ENCODE data around the gene FERMT3. TPM values are rescaled to one million over a fixed set of nuclear protein-coding genes. Genes with fewer than 3 reads are reported as not detected.

FERMT3 gene
- total and polyA plus RNA-seq, 2 donors (not counting 1 experiment from before 2014, with no cell fraction given): 1.9 to 3.6 TPM

DNA sequence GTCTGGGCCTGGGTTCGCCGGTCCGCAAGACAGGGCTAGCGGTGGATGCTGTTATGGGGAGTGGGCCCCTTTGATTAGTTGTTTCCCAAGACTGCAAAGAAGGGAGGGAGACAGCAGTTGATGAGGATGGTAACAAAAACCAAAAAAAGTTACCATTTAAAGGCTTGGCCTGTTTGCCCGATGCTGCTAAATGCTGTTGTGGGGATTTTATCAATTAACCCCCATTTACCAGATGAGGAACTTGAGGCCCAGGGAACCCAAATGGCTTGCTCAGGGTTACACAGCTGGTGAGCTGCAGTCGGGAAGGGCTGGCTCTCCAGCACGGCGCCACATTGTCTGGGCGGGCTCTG lies 16.1 kb downstream of the FERMT3 start:
- Histone ChIP-seq H3K4me3 (replicated peaks in 1 of 4; ENCODE audit: control extremely low read depth in 1 of 4, insufficient read depth in 1 of 4, low read depth in 3 of 4, low read length in 4 of 4) (no peak overlapping the region), H3K79me2 (ENCODE audit: control insufficient read depth, insufficient read depth, low read length) (peaks cover 8% of the 10 kb centered on the region), H3K4me1 (ENCODE audit: control insufficient read depth, extremely low read depth, insufficient read depth, low read length) (peaks cover 7% of the 10 kb centered on the region), H3K9ac (ENCODE audit: insufficient read depth, low read length) (no peak overlapping the region), H4K20me1 (ENCODE audit: control insufficient read depth, extremely low read depth, insufficient read depth, low read length) (no peaks in the 10 kb centered on the region), H3K9me3 (ENCODE audit: control insufficient read depth, insufficient read depth, low read depth, low read length) (no peaks in the 10 kb centered on the region), H3K36me3 (ENCODE audit: control insufficient read depth, insufficient read depth, low read length) (peaks cover 14% of the 10 kb centered on the region), H3K27ac (ENCODE audit: insufficient read depth, low read length) (no peak overlapping the region), H3K27me3 (ENCODE audit: control insufficient read depth, insufficient read depth, low read length) (no peaks in the 10 kb centered on the region), H2AFZ (ENCODE audit: low read length) (no peak overlapping the region), H3K4me2 (ENCODE audit: extremely low read depth, insufficient read depth, low read length) (no peak overlapping the region)
- DNase-seq (ENCODE audit: low read depth in 2 of 2): no peak
- no peak for TF ChIP-seq EZH2 (IDR thresholded peaks at IDR 0.05; ENCODE audit: low read length, missing control alignments)
- TF ChIP-seq, protein P1, sequence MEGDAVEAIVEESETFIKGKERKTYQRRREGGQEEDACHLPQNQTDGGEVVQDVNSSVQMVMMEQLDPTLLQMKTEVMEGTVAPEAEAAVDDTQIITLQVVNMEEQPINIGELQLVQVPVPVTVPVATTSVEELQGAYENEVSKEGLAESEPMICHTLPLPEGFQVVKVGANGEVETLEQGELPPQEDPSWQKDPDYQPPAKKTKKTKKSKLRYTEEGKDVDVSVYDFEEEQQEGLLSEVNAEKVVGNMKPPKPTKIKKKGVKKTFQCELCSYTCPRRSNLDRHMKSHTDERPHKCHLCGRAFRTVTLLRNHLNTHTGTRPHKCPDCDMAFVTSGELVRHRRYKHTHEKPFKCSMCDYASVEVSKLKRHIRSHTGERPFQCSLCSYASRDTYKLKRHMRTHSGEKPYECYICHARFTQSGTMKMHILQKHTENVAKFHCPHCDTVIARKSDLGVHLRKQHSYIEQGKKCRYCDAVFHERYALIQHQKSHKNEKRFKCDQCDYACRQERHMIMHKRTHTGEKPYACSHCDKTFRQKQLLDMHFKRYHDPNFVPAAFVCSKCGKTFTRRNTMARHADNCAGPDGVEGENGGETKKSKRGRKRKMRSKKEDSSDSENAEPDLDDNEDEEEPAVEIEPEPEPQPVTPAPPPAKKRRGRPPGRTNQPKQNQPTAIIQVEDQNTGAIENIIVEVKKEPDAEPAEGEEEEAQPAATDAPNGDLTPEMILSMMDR (conservative IDR thresholded peaks at IDR 0.05 in 1 of 2, IDR thresholded peaks at IDR 0.05 in 1 of 2; ENCODE audit: low read depth in 1 of 2, low read length in 2 of 2): no peak

DNA sequence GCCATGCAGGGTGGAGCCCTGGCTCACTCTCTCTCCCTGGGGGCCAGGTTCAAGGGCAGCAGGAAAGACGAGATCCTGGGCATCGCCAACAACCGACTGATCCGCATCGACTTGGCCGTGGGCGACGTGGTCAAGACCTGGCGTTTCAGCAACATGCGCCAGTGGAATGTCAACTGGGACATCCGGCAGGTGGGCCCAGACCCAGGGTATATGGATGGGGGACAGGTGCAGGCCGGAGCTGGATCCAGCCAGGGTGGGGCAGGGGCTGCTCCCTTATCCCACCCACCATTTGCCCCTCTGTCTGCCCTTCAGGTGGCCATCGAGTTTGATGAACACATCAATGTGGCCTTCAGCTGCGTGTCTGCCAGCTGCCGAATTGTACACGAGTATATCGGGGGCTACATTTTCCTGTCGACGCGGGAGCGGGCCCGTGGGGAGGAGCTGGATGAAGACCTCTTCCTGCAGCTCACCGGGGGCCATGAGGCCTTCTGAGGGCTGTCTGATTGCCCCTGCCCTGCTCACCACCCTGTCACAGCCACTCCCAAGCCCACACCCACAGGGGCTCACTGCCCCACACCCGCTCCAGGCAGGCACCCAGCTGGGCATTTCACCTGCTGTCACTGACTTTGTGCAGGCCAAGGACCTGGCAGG lies 16.6 kb downstream of the FERMT3 start:
- no peak for DNase-seq (ENCODE audit: low read depth in 2 of 2)

DNA sequence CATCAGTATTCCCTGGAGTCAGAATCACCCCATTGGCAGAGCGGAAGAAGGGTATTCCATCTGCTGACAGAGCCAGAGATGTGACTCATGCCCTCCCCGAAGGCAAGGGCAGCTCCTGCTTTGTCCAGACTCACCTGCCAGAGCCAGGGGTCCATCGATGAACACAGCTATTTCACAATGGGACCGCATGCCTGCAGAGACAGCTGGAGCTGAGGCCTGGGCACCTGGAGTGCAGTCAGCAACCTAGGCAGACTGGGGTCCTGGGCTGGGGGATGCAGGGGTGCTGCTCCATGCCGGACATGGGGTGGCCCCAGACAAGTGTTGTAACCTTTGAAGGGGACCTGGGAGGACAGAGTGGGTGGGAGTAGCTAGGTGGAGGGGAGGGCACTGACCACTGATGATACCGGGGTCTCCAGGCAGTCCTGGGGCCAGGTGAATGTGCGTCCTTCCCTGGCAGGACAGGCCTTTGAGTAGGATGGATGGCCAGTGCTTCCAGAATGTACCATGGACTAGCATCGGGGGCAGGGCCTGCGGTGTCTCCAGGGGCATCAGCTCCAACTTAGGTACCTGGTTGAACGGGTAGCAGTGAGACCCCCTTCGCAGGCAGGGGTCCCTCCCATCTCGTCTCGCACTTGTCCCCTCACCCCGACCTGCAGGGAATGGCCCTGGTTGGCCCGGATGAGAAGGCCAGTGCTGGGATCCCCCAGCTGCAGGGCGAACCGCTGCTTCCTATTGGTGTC lies 17.8 kb downstream of the FERMT3 start:
- peaks cover 14% of the 10 kb centered on the region for H3K36me3 ChIP-seq (ENCODE audit: control insufficient read depth, insufficient read depth, low read length)
- no peaks in the 10 kb centered on the region for H4K20me1 ChIP-seq (ENCODE audit: control insufficient read depth, extremely low read depth, insufficient read depth, low read length)
- H3K9me3 ChIP-seq (ENCODE audit: control insufficient read depth, insufficient read depth, low read depth, low read length): no peaks in the 10 kb centered on the region
- no peak overlapping the region for H3K9ac ChIP-seq (ENCODE audit: insufficient read depth, low read length)
- no peak overlapping the region for H3K4me3 ChIP-seq (replicated peaks in 1 of 4; ENCODE audit: control extremely low read depth in 1 of 4, insufficient read depth in 1 of 4, low read depth in 3 of 4, low read length in 4 of 4)
- TF ChIP-seq EZH2 (IDR thresholded peaks at IDR 0.05; ENCODE audit: low read length, missing control alignments): no peak
- TF ChIP-seq, protein P1 (conservative IDR thresholded peaks at IDR 0.05 in 1 of 2, IDR thresholded peaks at IDR 0.05 in 1 of 2; ENCODE audit: low read depth in 1 of 2, low read length in 2 of 2): no peak
- no peak overlapping the region for H2AFZ ChIP-seq (ENCODE audit: low read length)
- H3K27ac ChIP-seq (ENCODE audit: insufficient read depth, low read length): no peak overlapping the region
- H3K79me2 ChIP-seq (ENCODE audit: control insufficient read depth, insufficient read depth, low read length): peaks cover 8% of the 10 kb centered on the region
- H3K4me2 ChIP-seq (ENCODE audit: extremely low read depth, insufficient read depth, low read length): no peak overlapping the region
- peaks cover 8% of the 10 kb centered on the region for H3K4me1 ChIP-seq (ENCODE audit: control insufficient read depth, extremely low read depth, insufficient read depth, low read length)
- DNase-seq (ENCODE audit: low read depth in 2 of 2): peak in 1 of 2 donors; percentile 37
- H3K27me3 ChIP-seq (ENCODE audit: control insufficient read depth, insufficient read depth, low read length): no peaks in the 10 kb centered on the region

More for the DNA sequence above, 16.6 kb downstream of the FERMT3 start:
- Histone ChIP-seq H3K27me3 (ENCODE audit: control insufficient read depth, insufficient read depth, low read length) (no peaks in the 10 kb centered on the region), H3K4me3 (replicated peaks in 1 of 4; ENCODE audit: control extremely low read depth in 1 of 4, insufficient read depth in 1 of 4, low read depth in 3 of 4, low read length in 4 of 4) (no peak overlapping the region), H3K79me2 (ENCODE audit: control insufficient read depth, insufficient read depth, low read length) (peaks cover 8% of the 10 kb centered on the region), H3K36me3 (ENCODE audit: control insufficient read depth, insufficient read depth, low read length) (peaks cover 14% of the 10 kb centered on the region), H4K20me1 (ENCODE audit: control insufficient read depth, extremely low read depth, insufficient read depth, low read length) (no peaks in the 10 kb centered on the region), H3K9ac (ENCODE audit: insufficient read depth, low read length) (no peak overlapping the region), H2AFZ (ENCODE audit: low read length) (no peak overlapping the region), H3K4me2 (ENCODE audit: extremely low read depth, insufficient read depth, low read length) (no peak overlapping the region), H3K4me1 (ENCODE audit: control insufficient read depth, extremely low read depth, insufficient read depth, low read length) (peaks cover 8% of the 10 kb centered on the region), H3K27ac (ENCODE audit: insufficient read depth, low read length) (no peak overlapping the region), H3K9me3 (ENCODE audit: control insufficient read depth, insufficient read depth, low read depth, low read length) (no peaks in the 10 kb centered on the region)
- no peak for TF ChIP-seq EZH2 (IDR thresholded peaks at IDR 0.05; ENCODE audit: low read length, missing control alignments)
- TF ChIP-seq, protein P1 (conservative IDR thresholded peaks at IDR 0.05 in 1 of 2, IDR thresholded peaks at IDR 0.05 in 1 of 2; ENCODE audit: low read depth in 1 of 2, low read length in 2 of 2): no peak

All from fibroblast of lung (primary cell).